Left lobe of liver (tissue), 2 donors: ENCODE measurements around the gene REELD1. TPM values are rescaled to one million over a fixed set of nuclear protein-coding genes. Genes with fewer than 3 reads are reported as not detected.

Source experiments
- ATAC-seq: fragments of 200-7000 bp; cut with Tn5 transposase; one replicate; pipeline ENCODE4 v1.9.1; 2020; ENCODE audit warnings: mild to moderate bottlenecking, moderate library complexity
- DNase-seq: peaks from one replicate; pipeline ENCODE4 v3.0.0-alpha.2; 2020; ENCODE audit warnings: low spot score
- total RNA-seq: library from RNA; stranded (reverse); gene quantifications from one replicate; pipeline ENCODE4 v1.2.1, GENCODE V29; 2021
- donor health status: DM: no; HTN: no; CAD: no; lungs with moderate emphysema.
- donor health status: DM: no; HTN: yes; CAD: no.

REELD1 gene
- total RNA-seq, 1 donor from 2014 or later: 0.50 TPM

- DNase-seq (no peak), ATAC-seq (no peak)
Measured at GRCh38 chr4:146263793-146264192, 49.5 kb downstream of the REELD1 start.

GRCh38 chr4:146265950-146266490, 51.7 kb downstream of the REELD1 start:
- ATAC-seq: no peak
- DNase-seq: no peak

- DNase-seq (no peak), ATAC-seq (no peak)
Measured at GRCh38 chr4:146267826-146268225, 53.5 kb downstream of the REELD1 start.

GRCh38 chr4:146269228-146269653, 54.9 kb downstream of the REELD1 start:
- DNase-seq (no peak), ATAC-seq (no peak)

- DNase-seq (no peak), ATAC-seq (no peak)
Measured at GRCh38 chr4:146271466-146271865, 57.1 kb downstream of the REELD1 start.

GRCh38 chr4:146273204-146273901, 59.0 kb downstream of the REELD1 start:
- no peak for DNase-seq
- ATAC-seq: no peak

GRCh38 chr4:146274774-146275173, 60.4 kb downstream of the REELD1 start:
- ATAC-seq (no peak), DNase-seq (no peak)

GRCh38 chr4:146275370-146275769, 61.0 kb downstream of the REELD1 start:
- DNase-seq (no peak), ATAC-seq (no peak)

GRCh38 chr4:146278986-146279385, 64.6 kb downstream of the REELD1 start:
- ATAC-seq (no peak), DNase-seq (no peak)

Other genes with a start within 250 kb of the REELD1 start
- gene LSM6, start 38.8 kb upstream of the REELD1 start, total RNA-seq: 8.2 TPM